Neural crest cell (in vitro differentiated cells): ENCODE results near the gene DOLPP1. TPM values are rescaled to one million over a fixed set of nuclear protein-coding genes. Genes with fewer than 3 reads are reported as not detected.

Experiments used
- DNase-seq: peaks from one replicate; pipeline ENCODE4 v3.0.0; 2021; ENCODE audit warnings: low read depth, mixed read lengths, low spot score
- H3K27ac Mint-ChIP-seq: one replicate; pipeline ENCODE4 v1.8.0; 2021; ENCODE audit warnings: mild to moderate bottlenecking, mixed read lengths; ENCODE audit not compliant: unreplicated experiment
- H3K27me3 Mint-ChIP-seq: 2 replicates; pipeline ENCODE4 v1.8.0; 2021; ENCODE audit warnings: low read depth, mild to moderate bottlenecking, mixed read lengths
- H3K36me3 Mint-ChIP-seq: 2 replicates; pipeline ENCODE4 v1.8.0; 2021; ENCODE audit warnings: low read depth, mild to moderate bottlenecking, mixed read lengths
- H3K4me1 Mint-ChIP-seq: 2 replicates; pipeline ENCODE4 v1.8.0; 2021; ENCODE audit warnings: mixed read lengths
- H3K4me3 Mint-ChIP-seq: one replicate; pipeline ENCODE4 v1.8.0; 2021; ENCODE audit warnings: mild to moderate bottlenecking, mixed read lengths
- H3K9me3 Mint-ChIP-seq: 2 replicates; pipeline ENCODE4 v1.8.0; 2021; ENCODE audit warnings: mixed read lengths
- total RNA-seq: library from RNA; stranded (reverse); gene quantifications from 2 replicates; pipeline ENCODE4 v1.2.1, GENCODE V29; 2021
- TF ChIP-seq, protein P1 (sequence below): fragments of 200-600 bp; sonication (generic); conservative IDR thresholded peaks from 2 replicates; pipeline ENCODE4 v1.5.0; 2021; ENCODE audit warnings: antibody characterized with exemption, mild to moderate bottlenecking

Gene DOLPP1
- total RNA-seq, 1 donor from 2014 or later: 43.1 TPM

DNA sequence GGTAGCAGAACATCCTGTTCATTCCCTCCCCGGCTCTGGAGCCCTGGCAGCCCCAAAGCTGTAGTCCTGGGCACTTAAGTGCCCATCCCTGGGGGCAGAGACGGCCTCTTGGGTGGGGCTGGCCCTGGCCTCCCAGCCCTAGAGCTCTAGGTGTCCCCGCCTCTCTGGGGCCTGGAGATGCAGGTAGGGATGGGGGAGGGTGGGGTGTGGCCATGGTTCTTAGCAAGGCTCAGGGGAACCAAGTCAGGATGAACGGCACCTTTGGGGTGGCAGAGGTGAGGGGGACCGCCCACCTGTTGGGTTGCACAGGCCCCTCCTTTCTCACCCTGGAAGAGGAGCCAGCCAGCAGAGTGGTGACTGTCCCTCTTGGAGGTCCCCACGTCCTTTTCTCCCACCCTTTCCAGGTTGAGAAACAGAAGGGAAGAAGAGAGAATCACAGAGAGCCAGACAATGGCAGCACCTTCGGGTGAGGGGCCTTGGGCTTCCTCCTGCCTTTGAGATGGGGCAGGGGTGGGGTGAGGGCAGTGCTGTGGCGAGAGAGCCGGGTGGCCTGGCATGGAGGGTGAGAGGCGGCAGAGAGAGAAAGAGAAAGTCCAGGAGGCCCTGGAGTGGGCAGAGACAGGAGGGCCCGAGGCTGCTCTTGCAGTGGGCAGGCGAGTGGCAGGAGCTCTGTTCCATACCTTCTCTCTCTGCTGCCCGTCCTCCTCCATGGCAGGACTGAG lies 27.3 kb downstream of the DOLPP1 start:
- TF ChIP-seq, protein P1, sequence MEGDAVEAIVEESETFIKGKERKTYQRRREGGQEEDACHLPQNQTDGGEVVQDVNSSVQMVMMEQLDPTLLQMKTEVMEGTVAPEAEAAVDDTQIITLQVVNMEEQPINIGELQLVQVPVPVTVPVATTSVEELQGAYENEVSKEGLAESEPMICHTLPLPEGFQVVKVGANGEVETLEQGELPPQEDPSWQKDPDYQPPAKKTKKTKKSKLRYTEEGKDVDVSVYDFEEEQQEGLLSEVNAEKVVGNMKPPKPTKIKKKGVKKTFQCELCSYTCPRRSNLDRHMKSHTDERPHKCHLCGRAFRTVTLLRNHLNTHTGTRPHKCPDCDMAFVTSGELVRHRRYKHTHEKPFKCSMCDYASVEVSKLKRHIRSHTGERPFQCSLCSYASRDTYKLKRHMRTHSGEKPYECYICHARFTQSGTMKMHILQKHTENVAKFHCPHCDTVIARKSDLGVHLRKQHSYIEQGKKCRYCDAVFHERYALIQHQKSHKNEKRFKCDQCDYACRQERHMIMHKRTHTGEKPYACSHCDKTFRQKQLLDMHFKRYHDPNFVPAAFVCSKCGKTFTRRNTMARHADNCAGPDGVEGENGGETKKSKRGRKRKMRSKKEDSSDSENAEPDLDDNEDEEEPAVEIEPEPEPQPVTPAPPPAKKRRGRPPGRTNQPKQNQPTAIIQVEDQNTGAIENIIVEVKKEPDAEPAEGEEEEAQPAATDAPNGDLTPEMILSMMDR: no peak
- H3K36me3 Mint-ChIP-seq: no peaks in the 10 kb centered on the region
- H3K4me1 Mint-ChIP-seq: peaks cover 16% of the 10 kb centered on the region
- H3K27ac Mint-ChIP-seq: no peak overlapping the region
- H3K27me3 Mint-ChIP-seq: no peaks in the 10 kb centered on the region
- peak overlapping the region; percentile 87 for H3K4me3 Mint-ChIP-seq
- no peaks in the 10 kb centered on the region for H3K9me3 Mint-ChIP-seq
- DNase-seq: no peak

DNA sequence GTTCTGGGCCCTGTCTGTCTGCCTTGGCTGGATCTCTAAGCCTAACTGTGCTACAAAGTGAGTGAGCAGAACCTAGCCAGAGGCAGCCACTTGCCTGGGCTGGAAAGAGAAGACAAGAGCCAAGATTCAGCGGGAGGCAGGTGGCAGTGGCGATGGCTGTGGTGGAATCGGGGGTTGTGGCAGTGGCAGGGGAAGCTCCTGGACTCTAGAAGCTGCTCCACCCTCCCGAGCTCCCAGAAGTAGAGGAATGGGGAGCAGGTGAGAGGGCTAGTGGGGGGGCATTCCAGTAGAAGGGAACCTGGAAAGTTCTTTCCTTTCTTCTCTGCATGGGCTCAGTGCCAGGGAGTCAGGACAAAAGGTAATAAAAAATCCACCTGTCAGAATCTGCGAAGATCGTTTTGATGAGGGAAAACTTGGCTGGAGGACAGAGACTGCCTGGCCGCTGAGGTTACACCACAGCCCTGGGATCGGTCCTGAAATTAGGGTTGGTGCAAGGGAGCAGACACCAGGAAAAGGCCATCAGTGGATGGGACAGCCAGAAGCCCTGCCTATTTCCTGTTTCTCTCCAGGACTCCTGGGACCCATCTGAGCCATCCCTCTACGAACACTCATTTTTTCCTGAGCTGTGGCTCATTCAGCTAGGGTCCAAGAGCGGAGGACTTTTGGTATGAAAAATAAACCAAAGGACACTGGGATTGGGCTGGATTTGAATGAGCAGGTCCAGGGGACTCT lies 28.1 kb downstream of the DOLPP1 start:
- H3K4me3 Mint-ChIP-seq: peak overlapping the region; percentile 87
- peaks cover 16% of the 10 kb centered on the region for H3K4me1 Mint-ChIP-seq
- H3K9me3 Mint-ChIP-seq: no peaks in the 10 kb centered on the region
- no peak overlapping the region for H3K27ac Mint-ChIP-seq
- no peaks in the 10 kb centered on the region for H3K27me3 Mint-ChIP-seq
- no peak for DNase-seq
- H3K36me3 Mint-ChIP-seq: no peaks in the 10 kb centered on the region
- TF ChIP-seq, protein P1: no peak

DNA sequence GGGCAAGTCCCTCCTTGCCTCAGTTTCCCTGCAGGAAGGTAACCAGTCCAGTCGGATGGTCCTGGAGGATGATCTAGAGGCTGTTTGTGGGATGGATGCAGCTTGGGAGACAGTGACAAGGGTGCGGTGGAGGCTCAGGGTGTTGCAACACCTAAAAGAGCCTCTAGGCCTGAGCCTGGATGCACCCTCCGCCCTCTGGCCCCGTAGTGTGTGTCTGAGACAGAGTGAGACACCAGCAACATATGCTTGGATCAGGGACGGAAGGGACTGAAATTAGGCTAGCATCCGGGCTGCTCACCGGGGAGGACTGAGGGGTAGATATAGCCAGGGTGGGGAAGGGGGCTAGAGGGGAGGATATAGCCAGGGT lies 28.6 kb downstream of the DOLPP1 start:
- H3K27me3 Mint-ChIP-seq: no peaks in the 10 kb centered on the region
- H3K4me3 Mint-ChIP-seq: peak overlapping the region; percentile 87
- TF ChIP-seq, protein P1: no peak
- no peak for DNase-seq
- H3K36me3 Mint-ChIP-seq: no peaks in the 10 kb centered on the region
- no peak overlapping the region for H3K27ac Mint-ChIP-seq
- no peaks in the 10 kb centered on the region for H3K9me3 Mint-ChIP-seq
- peaks cover 16% of the 10 kb centered on the region for H3K4me1 Mint-ChIP-seq

DNA sequence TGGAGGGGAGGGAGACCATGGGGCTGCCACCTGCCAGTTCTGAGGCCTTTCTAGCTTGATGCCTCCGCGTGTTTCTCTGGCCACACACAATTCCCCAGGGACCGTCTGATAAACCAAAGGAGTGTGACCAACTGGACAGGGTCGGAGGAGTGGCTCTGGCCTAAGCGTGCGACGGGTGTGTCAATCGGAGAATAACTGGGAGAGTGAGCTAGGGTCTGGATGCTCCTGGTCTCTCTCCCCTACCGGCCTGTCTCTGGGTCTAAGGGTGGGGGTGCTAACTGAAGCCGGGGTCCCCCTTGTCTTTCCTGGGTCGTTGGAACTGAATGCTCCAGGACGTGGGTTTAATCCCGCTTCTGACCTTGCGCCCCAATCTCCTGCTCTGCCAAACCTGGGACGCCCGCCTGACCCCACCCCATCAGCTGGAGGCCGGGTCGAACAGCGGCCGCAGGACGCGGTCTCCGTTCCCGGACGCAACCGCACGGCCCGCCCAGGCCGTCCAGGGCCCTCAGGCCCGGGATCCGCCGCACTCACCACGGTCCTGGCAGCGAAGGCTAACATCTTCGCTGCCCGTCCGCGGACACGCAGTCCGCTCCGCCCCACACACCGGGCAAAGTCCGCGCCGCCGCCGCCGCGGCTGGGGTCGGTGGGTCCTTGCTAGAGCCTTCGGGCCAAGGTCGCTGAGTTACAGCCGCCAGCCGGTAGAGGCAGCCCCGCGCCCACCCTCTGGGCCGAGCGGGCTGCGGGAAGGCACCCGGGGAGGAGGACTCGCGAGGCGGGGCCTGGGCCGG lies 29.2 kb downstream of the DOLPP1 start:
- TF ChIP-seq, protein P1: no peak
- H3K4me3 Mint-ChIP-seq: peak overlapping the region; percentile 87
- H3K9me3 Mint-ChIP-seq: no peaks in the 10 kb centered on the region
- no peaks in the 10 kb centered on the region for H3K36me3 Mint-ChIP-seq
- DNase-seq: no peak
- H3K27ac Mint-ChIP-seq: no peak overlapping the region
- peaks cover 21% of the 10 kb centered on the region for H3K4me1 Mint-ChIP-seq
- no peaks in the 10 kb centered on the region for H3K27me3 Mint-ChIP-seq

DNA sequence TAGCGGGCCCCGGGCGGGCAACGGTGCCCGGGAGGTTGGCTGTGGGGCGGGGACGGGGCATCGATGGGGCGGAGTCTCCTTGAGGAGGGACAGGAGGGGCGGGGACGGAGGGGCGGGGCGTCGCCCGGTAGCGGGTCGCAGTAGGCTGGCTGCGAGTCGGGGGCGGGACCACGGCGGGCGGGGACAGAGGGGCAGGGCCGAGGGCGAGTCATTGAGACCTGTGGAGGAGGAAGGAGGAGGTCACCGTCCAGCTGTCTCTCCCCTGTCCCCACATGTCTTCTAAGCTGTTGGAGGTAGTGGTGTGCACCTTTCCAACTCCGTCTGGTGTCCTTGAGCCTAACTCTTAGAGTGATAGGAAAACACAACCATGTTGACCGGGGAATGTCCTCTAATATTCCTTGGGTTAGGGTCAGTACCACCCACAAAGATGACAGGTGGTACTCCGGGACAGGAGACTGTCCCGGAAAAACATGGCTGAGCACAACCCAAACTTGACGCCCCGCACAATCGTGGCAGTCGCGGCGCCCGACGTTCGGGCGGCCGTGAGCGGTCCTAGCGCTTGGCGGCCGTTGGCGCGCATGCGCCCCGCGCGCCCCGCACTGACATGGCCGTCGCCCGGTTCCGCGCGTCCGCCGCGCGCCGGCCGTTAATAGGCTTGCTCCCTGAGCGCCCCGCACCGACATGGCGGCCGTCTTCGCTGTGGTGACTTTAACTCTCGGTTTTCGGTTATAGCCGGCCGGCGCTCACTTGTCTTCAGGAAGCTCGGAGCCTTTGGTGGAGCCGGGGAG lies 30.0 kb downstream of the DOLPP1 start, which contains the start of the genes CRAT and PTPA:
Gene CRAT (minus strand): TSS at position 54 of the 788 bp plus-strand sequence. CDS start 284 bp downstream, outside the sequence.
Gene PTPA (plus strand): TSS at position 676 of the 788 bp plus-strand sequence. CDS start 186 bp downstream, outside the sequence.
- TF ChIP-seq, protein P1: no peak
- Mint-ChIP-seq H3K4me1 (peaks cover 23% of the 10 kb centered on the region), H3K4me3 (peak within 1 kb of the TSS; percentile 99), H3K36me3 (no peaks in the 10 kb centered on the region), H3K27ac (peak within 1 kb of the TSS; percentile 95), H3K9me3 (no peaks in the 10 kb centered on the region), H3K27me3 (no peaks in the 10 kb centered on the region)
- peak; percentile 89 for DNase-seq
